HCT116 (cell line): ENCODE data around the gene PRPF31.

Experiments used
- CEBPB ChIP-seq: IDR thresholded peaks from 2 replicates; pipeline ENCODE4 v1.6.1; 2012; ENCODE audit warnings: low read depth
- CTCF ChIP-seq, 3 experiments: fragments of 200-600 bp in 1 of 3; sonication (generic) in 1 of 3; IDR thresholded peaks in 2 of 3; conservative IDR thresholded peaks in 1 of 3; 2 replicates each; pipeline ENCODE4 v1.5.1; 2012 to 2017; ENCODE audit warnings: low read depth in 2 of 3, low read length in 2 of 3, antibody characterized with exemption in 1 of 3, borderline replicate concordance in 1 of 3, control low read depth in 1 of 3, mild to moderate bottlenecking in 1 of 3, mixed read lengths in 1 of 3, mixed run types in 1 of 3, moderate library complexity in 1 of 3; ENCODE audit not compliant: insufficient read depth in 1 of 3
- FOSL1 ChIP-seq: IDR thresholded peaks from 2 replicates; pipeline ENCODE4 v1.6.1; 2012; ENCODE audit warnings: low read depth
- JUND ChIP-seq: IDR thresholded peaks from 2 replicates; pipeline ENCODE4 v1.6.1; 2012
- POLR2A ChIP-seq: IDR thresholded peaks from 2 replicates; pipeline ENCODE4 v1.7.0; 2011; ENCODE audit warnings: borderline replicate concordance; ENCODE audit not compliant: insufficient read depth, insufficient read length; ENCODE audit errors: extremely low read depth

- no peak for TF ChIP-seq CTCF (IDR thresholded peaks at IDR 0.05 in 2 of 3, conservative IDR thresholded peaks at IDR 0.05 in 1 of 3; ENCODE audit: borderline replicate concordance in 1 of 3, insufficient read depth in 1 of 3, low read depth in 2 of 3, low read length in 2 of 3)
- TF ChIP-seq POLR2A: no peak
- no peak for TF ChIP-seq FOSL1
- no peak for TF ChIP-seq JUND
- no peak for TF ChIP-seq CEBPB
Measured at GRCh38 chr19:54128441-54128725, 12.8 kb downstream of the PRPF31 start.
